Left ventricle myocardium inferior (tissue), 1 donor: ENCODE results near the gene NLRC3. TPM values are rescaled to one million over a fixed set of nuclear protein-coding genes. Genes with fewer than 3 reads are reported as not detected.

Experiments used
- DNase-seq: peaks from one replicate; pipeline ENCODE4 v3.0.0-alpha.2; 2020
- H3K27ac ChIP-seq: fragments of 200-600 bp; replicated peaks from 2 replicates; pipeline ENCODE4 v1.8.0; 2021
- H3K27me3 ChIP-seq: fragments of 200-600 bp; 2 replicates; pipeline ENCODE4 v1.8.0; 2021; ENCODE audit warnings: low read depth
- H3K36me3 ChIP-seq: fragments of 200-600 bp; 2 replicates; pipeline ENCODE4 v1.8.0; 2021
- H3K4me1 ChIP-seq: fragments of 200-600 bp; 2 replicates; pipeline ENCODE4 v1.8.0; 2021
- H3K4me3 ChIP-seq: fragments of 200-600 bp; 2 replicates; pipeline ENCODE4 v1.8.0; 2021; ENCODE audit warnings: mild to moderate bottlenecking, moderate library complexity
- H3K9me3 ChIP-seq: fragments of 200-600 bp; replicated peaks from 2 replicates; pipeline ENCODE4 v1.8.0; 2021
- intact Hi-C: fragments of 100-400 bp; cut with micrococcal nuclease; formaldehyde crosslinking; loops from one replicate; pipeline ENCODE4 v1.11.0; 2022
- total RNA-seq: library from RNA; stranded (reverse); fragmentation: NEBNext Ultra II Directional; extraction: Animal tissue kit (Norgen Biotek cat#: 25700); gene quantifications from one replicate; pipeline ENCODE4 v1.2.1, GENCODE V29; 2021
- TF ChIP-seq, protein P1 (sequence below): fragments of 200-600 bp; IDR thresholded peaks from 2 replicates; pipeline ENCODE4 v1.8.0; 2021; ENCODE audit warnings: antibody characterized with exemption, mild to moderate bottlenecking, borderline replicate concordance
- donor health status: DM: no; HTN: yes; CAD: no; lungs with severe emphysema.

NLRC3 gene
- total RNA-seq, 1 donor from 2014 or later = 0.93 TPM

DNA sequence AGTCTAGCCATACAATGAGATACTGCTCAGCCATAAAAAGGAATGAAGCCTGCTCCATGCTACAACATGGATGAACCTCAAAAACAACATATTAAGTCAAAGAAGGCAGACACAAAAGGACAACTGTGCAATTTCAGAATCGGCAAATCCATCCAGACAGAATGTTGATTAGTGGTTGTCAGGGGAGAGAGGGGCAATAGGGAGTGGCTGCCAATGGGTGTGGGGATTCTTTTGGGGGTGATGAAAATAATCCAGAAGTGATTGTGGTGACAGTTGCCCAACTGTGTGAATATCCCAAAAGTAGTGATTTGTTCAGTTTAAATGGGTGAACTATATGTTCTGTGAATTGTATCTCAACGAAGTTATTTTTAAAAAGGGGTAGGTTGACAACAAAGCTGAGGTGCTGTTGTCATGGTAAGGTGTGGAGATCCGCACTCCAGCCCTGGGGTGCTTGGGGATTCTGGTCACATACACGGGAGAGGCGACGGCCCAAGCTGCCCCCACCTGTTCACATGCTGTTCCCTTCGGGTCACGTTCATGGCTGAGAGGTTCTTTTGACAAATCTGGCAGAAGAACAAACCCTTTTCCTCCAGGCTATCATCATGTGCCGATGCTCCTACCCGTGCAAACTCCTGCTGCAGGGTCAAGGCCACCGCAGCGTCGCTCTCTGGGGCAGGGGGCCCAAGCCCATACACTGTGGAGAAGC is 24.6 kb upstream of the NLRC3 start:
- Histone ChIP-seq H3K36me3 (peaks cover 35% of the 10 kb centered on the region), H3K9me3 (no peaks in the 10 kb centered on the region), H3K4me3 (no peak overlapping the region)

DNA sequence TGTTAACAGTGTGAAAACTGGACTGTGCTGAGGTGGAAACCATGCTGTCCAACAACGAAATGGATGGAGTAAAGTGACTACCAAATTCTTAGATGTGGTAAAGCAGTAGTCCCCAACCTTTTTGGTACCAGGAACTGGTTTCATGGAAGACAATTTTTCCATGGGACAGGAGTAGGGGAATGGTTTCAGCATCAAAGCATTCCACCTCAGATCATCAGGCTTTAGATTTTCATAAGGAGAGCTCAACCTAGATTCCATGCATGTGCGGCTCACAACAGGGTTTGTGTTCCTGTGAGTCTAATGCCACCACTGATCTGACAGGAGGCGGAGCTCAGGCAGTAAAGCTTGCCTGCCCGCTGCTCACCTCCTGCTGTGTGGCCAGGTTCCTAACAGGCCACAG is 22.7 kb upstream of the NLRC3 start:
- no peaks in the 10 kb centered on the region for H3K9me3 ChIP-seq
- H3K36me3 ChIP-seq = peaks cover 27% of the 10 kb centered on the region
- intact Hi-C loops = no loop called here
- no peak overlapping the region for H3K4me3 ChIP-seq
- no peak overlapping the region for H3K27ac ChIP-seq
- no peak for DNase-seq
- no peaks in the 10 kb centered on the region for H3K27me3 ChIP-seq
- peaks cover 13% of the 10 kb centered on the region for H3K4me1 ChIP-seq
- TF ChIP-seq, protein P1, sequence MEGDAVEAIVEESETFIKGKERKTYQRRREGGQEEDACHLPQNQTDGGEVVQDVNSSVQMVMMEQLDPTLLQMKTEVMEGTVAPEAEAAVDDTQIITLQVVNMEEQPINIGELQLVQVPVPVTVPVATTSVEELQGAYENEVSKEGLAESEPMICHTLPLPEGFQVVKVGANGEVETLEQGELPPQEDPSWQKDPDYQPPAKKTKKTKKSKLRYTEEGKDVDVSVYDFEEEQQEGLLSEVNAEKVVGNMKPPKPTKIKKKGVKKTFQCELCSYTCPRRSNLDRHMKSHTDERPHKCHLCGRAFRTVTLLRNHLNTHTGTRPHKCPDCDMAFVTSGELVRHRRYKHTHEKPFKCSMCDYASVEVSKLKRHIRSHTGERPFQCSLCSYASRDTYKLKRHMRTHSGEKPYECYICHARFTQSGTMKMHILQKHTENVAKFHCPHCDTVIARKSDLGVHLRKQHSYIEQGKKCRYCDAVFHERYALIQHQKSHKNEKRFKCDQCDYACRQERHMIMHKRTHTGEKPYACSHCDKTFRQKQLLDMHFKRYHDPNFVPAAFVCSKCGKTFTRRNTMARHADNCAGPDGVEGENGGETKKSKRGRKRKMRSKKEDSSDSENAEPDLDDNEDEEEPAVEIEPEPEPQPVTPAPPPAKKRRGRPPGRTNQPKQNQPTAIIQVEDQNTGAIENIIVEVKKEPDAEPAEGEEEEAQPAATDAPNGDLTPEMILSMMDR = no peak

More for the DNA sequence above, 24.6 kb upstream of the NLRC3 start:
- Histone ChIP-seq H3K4me1 (peaks cover 13% of the 10 kb centered on the region), H3K27ac (no peak overlapping the region), H3K27me3 (no peaks in the 10 kb centered on the region)
- TF ChIP-seq, protein P1 = no peak
- intact Hi-C loops = no loop called here
- no peak for DNase-seq

DNA sequence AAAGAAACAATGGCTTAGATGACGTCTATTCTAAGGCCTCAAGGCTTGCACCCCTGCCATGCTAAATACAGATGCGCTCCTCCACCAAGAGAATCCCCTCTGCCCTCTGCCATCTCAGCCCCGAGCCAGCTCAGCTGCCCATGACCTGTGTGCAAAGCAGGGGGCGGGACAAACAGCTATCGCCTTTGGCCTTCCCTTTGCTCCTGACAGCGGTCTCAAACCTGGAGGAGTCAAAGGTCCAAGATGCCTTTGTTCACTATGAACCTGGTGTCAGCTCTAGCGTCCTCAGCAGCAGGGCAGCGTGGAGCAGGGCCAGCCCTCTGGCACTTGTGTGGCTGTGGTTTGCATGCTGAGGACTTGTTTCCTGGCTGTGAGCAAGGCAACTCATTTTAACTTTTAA is 21.9 kb upstream of the NLRC3 start:
- no peak for DNase-seq
- Histone ChIP-seq H3K4me3 (no peak overlapping the region), H3K27ac (no peak overlapping the region), H3K27me3 (no peaks in the 10 kb centered on the region), H3K4me1 (peaks cover 13% of the 10 kb centered on the region), H3K36me3 (peaks cover 22% of the 10 kb centered on the region), H3K9me3 (no peaks in the 10 kb centered on the region)
- intact Hi-C loops = no loop called here
- TF ChIP-seq, protein P1 = no peak

DNA sequence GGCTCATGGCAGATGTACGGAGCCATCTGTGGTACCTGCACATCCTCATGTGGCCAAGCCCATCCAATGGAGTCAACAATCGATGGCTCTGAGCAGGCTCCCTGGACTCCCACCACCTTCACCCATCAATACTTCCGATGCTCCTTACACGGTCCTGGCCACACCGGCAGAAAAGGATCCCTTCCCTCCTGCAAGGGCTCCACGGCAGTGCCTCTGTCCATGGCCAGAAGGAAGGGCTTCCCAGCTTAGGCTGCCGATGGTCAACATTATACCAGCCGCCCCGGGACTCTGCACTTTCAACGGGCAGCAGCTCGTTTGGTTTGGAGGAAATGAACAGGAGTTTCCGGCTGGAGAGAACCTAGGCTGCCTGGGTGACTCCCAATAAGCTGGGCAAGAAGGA is 21.0 kb upstream of the NLRC3 start:
- Histone ChIP-seq H3K27me3 (no peaks in the 10 kb centered on the region), H3K9me3 (no peaks in the 10 kb centered on the region), H3K36me3 (peaks cover 17% of the 10 kb centered on the region), H3K27ac (no peak overlapping the region), H3K4me1 (peaks cover 13% of the 10 kb centered on the region), H3K4me3 (no peak overlapping the region)
- DNase-seq = no peak
- TF ChIP-seq, protein P1 = no peak
- intact Hi-C loops = no loop called here

DNA sequence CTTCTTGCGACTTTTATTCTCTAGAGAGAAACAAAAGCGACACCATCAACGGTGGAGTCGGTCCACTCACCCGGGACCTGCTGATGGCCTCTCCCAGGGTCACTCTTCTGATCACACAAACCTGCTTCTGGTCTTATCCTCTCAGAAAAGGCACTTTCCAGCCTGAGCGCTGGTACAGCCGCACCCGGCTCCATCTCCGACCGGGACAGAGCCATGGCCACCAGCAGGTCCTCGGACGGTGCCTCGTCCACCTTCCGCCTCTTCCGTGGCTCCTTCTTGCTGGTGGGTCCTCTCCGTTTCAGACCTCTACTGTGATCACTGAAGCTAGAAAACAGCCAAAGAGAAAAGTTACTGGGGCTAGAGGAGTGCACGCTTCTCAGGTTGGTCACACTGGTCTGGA is 20.5 kb upstream of the NLRC3 start:
- DNase-seq = no peak
- intact Hi-C loops = no loop called here
- Histone ChIP-seq H3K4me3 (no peak overlapping the region), H3K4me1 (peaks cover 16% of the 10 kb centered on the region), H3K36me3 (peaks cover 17% of the 10 kb centered on the region), H3K27me3 (no peaks in the 10 kb centered on the region), H3K9me3 (no peaks in the 10 kb centered on the region), H3K27ac (no peak overlapping the region)
- TF ChIP-seq, protein P1 = no peak
